GM13976 (cell line): ENCODE results near the gene FBXW2.
A peak's percentile ranks its signal among the peaks of the same experiment; 100 is the strongest.

Experiments
- DNase-seq: peaks from one replicate; pipeline ENCODE4 v3.0.0; 2012; ENCODE audit warnings: low spot score
- in situ Hi-C: fragments of 300-500 bp; cut with MboI; formaldehyde crosslinking; loops from one replicate; pipeline ENCODE4 v1.12.0; 2022; ENCODE audit warnings: low sequenced_read_pairs, mixed read lengths, inconsistent platforms; ENCODE audit not compliant: unreplicated experiment
- TF ChIP-seq, protein P1 (sequence below): IDR thresholded peaks from 2 replicates; pipeline ENCODE4 v1.5.1; 2012; ENCODE audit warnings: borderline replicate concordance, mild to moderate bottlenecking; ENCODE audit not compliant: insufficient read depth; ENCODE audit errors: extremely low read depth, missing control alignments, control extremely low read depth

FBXW2 gene, protein sequence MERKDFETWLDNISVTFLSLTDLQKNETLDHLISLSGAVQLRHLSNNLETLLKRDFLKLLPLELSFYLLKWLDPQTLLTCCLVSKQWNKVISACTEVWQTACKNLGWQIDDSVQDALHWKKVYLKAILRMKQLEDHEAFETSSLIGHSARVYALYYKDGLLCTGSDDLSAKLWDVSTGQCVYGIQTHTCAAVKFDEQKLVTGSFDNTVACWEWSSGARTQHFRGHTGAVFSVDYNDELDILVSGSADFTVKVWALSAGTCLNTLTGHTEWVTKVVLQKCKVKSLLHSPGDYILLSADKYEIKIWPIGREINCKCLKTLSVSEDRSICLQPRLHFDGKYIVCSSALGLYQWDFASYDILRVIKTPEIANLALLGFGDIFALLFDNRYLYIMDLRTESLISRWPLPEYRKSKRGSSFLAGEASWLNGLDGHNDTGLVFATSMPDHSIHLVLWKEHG

DNA sequence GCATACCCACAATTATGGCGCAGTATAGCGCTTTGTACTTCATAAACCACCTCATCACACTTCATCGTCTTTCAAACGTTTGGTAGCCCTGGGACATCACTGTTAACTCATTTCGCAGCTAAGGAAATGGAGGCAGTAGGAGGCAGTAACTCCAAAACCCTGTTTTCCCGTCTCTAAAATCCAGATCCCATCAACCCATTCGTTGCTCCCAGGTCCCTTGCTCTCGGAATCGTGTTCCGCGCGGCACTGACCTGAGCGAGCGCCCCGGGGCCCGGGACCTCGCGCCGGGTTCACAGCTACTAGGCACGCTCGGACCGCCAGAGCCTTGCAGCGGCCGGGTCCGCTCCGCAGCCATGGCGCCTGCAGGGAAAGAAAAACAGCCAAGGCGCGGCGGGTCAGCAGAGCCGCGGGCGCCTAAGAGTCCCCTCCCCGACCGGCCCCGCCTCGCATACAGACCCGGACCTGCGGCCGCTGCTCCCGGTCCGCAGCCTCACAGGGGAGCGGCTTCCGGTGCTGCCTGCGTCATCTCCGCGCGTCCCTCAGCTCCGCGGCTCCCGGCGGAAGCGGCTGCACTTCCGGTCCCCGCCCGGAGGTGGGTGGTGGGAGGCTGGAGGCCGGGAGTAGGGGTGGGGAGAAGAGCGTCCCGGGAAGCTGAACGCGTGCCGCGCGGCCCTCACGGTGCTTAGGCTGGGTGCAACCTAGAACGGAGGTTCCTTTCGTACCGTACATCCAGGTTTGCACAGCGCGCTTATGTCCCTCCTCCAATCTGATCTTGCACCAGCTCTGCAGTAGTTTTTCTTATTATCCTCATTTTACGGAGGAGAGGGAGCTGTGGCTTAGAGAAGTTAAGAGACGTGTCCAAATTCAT, at the start of gene FBXW2:
FBXW2 (minus strand) TSS at position 519 of the 868 bp plus-strand sequence. CDS start 5,158 bp downstream, outside the sequence.
- TF ChIP-seq, protein P1, sequence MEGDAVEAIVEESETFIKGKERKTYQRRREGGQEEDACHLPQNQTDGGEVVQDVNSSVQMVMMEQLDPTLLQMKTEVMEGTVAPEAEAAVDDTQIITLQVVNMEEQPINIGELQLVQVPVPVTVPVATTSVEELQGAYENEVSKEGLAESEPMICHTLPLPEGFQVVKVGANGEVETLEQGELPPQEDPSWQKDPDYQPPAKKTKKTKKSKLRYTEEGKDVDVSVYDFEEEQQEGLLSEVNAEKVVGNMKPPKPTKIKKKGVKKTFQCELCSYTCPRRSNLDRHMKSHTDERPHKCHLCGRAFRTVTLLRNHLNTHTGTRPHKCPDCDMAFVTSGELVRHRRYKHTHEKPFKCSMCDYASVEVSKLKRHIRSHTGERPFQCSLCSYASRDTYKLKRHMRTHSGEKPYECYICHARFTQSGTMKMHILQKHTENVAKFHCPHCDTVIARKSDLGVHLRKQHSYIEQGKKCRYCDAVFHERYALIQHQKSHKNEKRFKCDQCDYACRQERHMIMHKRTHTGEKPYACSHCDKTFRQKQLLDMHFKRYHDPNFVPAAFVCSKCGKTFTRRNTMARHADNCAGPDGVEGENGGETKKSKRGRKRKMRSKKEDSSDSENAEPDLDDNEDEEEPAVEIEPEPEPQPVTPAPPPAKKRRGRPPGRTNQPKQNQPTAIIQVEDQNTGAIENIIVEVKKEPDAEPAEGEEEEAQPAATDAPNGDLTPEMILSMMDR, result no peak
- in situ Hi-C loops, result no loop called here
- peak; percentile 96 for DNase-seq

DNA sequence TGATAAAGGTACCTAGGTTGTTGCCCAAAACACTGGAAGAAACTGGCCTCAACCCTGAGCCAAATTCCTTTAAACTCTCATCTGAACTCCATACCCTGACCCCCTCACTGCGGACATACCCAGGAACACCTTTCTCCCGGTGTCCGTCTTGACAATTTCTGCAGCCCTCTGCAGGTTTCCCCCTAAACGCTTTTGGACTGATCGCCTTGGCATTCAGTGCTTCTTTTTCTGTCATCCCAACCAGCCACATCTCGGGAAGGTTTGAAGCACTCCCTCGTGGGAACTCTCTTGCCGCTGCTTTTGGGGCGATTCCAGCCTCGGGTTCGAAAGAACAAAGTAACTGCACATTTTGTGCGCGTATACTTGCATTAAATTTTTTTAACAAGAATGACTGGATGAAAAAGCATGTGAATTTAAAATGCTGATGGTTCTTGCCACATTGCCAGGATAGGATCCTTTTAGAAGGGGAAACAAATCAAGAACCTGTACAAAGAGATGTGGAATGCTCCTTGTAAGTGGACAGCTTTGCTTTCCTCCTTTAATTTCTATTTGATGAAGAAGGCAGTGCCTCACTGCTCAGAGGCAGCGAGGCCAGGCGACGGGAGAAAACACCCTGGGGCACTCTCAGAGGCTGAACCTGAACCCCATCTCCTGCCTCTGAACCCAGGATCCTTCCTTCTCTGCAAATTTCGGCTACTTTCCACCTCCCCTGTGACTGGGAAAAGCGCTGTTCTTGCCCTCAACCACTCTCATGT, 48.9 kb upstream of the FBXW2 start:
- peak; percentile 41 for DNase-seq
- in situ Hi-C loops, result no loop called here
- TF ChIP-seq, protein P1, result no peak

DNA sequence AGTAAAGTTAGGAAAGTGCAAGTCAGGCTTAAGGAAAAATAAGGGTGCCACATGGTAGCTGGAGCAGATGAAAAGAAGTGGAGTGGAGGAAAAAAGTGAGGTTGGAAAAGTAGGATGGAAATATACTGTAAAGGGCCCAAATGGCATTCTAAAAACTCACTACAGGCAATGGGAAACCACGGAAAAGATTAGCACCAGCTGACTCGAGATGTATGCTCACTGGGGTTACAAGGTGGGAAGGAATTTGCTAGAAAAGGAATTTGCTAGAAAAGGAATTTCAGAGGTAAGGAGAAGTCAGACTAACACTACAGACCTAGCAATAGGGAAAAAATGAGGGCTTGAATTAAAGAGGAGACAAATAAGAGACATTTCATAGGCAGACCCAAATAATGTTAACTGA, 45.9 kb upstream of the FBXW2 start:
- TF ChIP-seq, protein P1, result no peak
- DNase-seq, result no peak
- in situ Hi-C loops, result no loop called here

DNA sequence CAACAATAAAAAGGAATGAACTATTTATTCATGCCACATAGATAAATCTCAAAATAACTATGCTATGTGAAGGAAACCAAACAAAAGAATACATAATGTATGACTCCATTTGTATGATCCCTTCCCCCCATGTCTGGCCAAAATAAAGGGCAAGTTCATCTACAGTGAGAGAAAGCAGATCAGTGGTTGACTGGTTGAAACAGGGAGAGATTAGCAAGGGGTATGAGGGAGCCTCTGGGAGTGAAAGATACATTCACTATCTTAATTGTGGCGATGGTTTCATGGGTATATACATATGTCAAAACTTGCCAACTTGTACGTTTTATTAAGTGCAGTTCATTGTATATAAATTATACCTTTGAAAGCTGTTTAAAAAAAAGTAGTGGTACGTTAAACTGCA, 44.7 kb upstream of the FBXW2 start:
- no peak for DNase-seq
- in situ Hi-C loops, result no loop called here
- TF ChIP-seq, protein P1, result no peak

DNA sequence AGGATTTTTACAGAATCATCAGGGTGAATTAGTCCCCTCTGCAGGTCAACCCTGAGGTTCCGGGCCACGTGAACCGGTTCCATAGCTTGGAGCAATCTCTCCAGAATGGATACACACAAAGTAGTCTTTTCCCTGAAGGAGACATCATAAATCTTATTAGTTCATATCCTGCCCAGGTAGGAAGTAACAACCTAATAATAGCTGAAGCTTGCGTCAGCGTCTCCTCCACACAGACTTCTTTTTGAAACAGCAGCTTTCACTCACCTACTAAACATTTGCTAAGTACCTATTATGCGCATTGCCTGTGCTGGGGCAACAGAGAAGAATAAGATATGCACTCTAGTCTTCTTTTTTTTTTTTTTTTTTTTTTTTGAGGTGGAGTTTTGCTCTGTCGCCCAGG, 40.1 kb upstream of the FBXW2 start:
- in situ Hi-C loops, result no loop called here
- TF ChIP-seq, protein P1, result no peak
- no peak for DNase-seq

DNA sequence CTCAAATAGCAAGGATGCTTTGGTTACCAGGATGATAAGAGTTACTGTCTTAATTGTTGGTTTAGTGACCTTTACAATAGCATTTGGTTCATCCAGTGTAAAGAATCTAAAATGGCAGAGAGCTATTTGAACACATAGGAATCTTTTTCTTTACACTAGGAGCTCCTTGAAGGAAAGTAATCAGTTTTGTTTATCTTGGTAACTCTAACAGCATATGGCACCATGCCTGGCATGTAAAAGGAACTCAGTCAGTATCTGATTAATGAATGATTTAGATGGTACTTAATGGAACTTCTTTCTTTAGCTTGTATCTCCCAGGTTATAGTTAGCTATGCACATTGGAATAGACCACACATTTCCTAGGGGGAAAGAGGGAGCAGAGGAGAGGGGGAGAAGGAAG, 39.6 kb upstream of the FBXW2 start:
- TF ChIP-seq, protein P1, result no peak
- DNase-seq, result no peak
- in situ Hi-C loops, result no loop called here
